Fibroblast of lung (primary cell): ENCODE data around the gene RIPOR2. TPM values are rescaled to one million over a fixed set of nuclear protein-coding genes. Genes with fewer than 3 reads are reported as not detected.
A peak's percentile ranks its signal among the peaks of the same experiment; 100 is the strongest.

Experiments used
- DNase-seq, 2 donors: peaks; one replicate each; pipeline versions ENCODE4 v3.0.0 to v3.0.0-alpha.2; 2010; ENCODE audit warnings: low read depth in 2 of 2
- H2AFZ ChIP-seq: 2 replicates; pipeline ENCODE4 v1.5.1; 2012; ENCODE audit warnings: low read length, control low read depth, inconsistent platforms
- H3K27ac ChIP-seq: 2 replicates; pipeline ENCODE4 v1.5.1; 2011; ENCODE audit warnings: low read length, control low read depth; ENCODE audit not compliant: insufficient read depth
- H3K27me3 ChIP-seq: 2 replicates; pipeline ENCODE4 v1.5.1; 2011; ENCODE audit warnings: mild to moderate bottlenecking, low read length; ENCODE audit not compliant: control insufficient read depth, insufficient read depth
- H3K36me3 ChIP-seq: 2 replicates; pipeline ENCODE4 v1.5.1; 2011; ENCODE audit warnings: low read length; ENCODE audit not compliant: control insufficient read depth, insufficient read depth
- H3K4me1 ChIP-seq: 2 replicates; pipeline ENCODE4 v1.5.1; 2011; ENCODE audit warnings: low read length; ENCODE audit not compliant: control insufficient read depth, insufficient read depth; ENCODE audit errors: extremely low read depth
- H3K4me2 ChIP-seq: 2 replicates; pipeline ENCODE4 v1.5.1; 2011; ENCODE audit warnings: low read length, control low read depth; ENCODE audit not compliant: insufficient read depth; ENCODE audit errors: extremely low read depth
- H3K4me3 ChIP-seq, 4 experiments: fragments of 200-600 bp in 1 of 4; sonication (generic) in 1 of 4; replicated peaks in 1 of 4; 2 replicates each; pipeline ENCODE4 v1.5.1; 2011 to 2016; ENCODE audit warnings: low read length in 4 of 4, low read depth in 3 of 4, mild to moderate bottlenecking in 3 of 4, control low read depth in 2 of 4, inconsistent platforms in 1 of 4, mixed read lengths in 1 of 4; ENCODE audit not compliant: insufficient read depth in 1 of 4; ENCODE audit errors: control extremely low read depth in 1 of 4
- H3K79me2 ChIP-seq: 2 replicates; pipeline ENCODE4 v1.5.1; 2012; ENCODE audit warnings: mild to moderate bottlenecking, low read length, inconsistent platforms; ENCODE audit not compliant: control insufficient read depth, insufficient read depth
- H3K9ac ChIP-seq: 2 replicates; pipeline ENCODE4 v1.5.1; 2011; ENCODE audit warnings: mild to moderate bottlenecking, low read length, control low read depth; ENCODE audit not compliant: insufficient read depth
- H3K9me3 ChIP-seq: 2 replicates; pipeline ENCODE4 v1.5.1; 2012; ENCODE audit warnings: low read depth, low read length; ENCODE audit not compliant: control insufficient read depth, insufficient read depth
- H4K20me1 ChIP-seq: 2 replicates; pipeline ENCODE4 v1.5.1; 2011; ENCODE audit warnings: low read length; ENCODE audit not compliant: control insufficient read depth, insufficient read depth; ENCODE audit errors: extremely low read depth
- EZH2 ChIP-seq: IDR thresholded peaks from 2 replicates; pipeline ENCODE4 v1.5.1; 2012; ENCODE audit warnings: low read length, control low read depth, mild to moderate bottlenecking; ENCODE audit errors: missing control alignments
- polyA plus RNA-seq, 2 donors: library from polyadenylated mRNA; depleted of rRNA in 1 of 2; stranded (reverse) in 1 of 2; unstranded in 1 of 2; fragments of >200 nt; gene quantifications; 2 replicates each; pipeline ENCODE4 v1.2.1, GENCODE V29; 2011 to 2012; ENCODE audit warnings: missing spikeins in 1 of 2
- total RNA-seq: library from RNA; depleted of rRNA; stranded (reverse); fragments of >200 nt; gene quantifications from 2 replicates; pipeline ENCODE4 v1.2.1, GENCODE V29; 2014
- TF ChIP-seq, protein P1 (sequence below), 2 donors: IDR thresholded peaks in 1 of 2; conservative IDR thresholded peaks in 1 of 2; 1 replicate in 1 of 2; 2 replicates in 1 of 2; pipeline ENCODE4 v1.5.1; 2011 to 2012; ENCODE audit warnings: low read length in 2 of 2, control low read depth in 1 of 2, inconsistent platforms in 1 of 2, low read depth in 1 of 2, mild to moderate bottlenecking in 1 of 2

The RIPOR2 gene
- total and polyA plus RNA-seq, 2 donors (not counting 1 experiment from before 2014, with no cell fraction given), result 3.5 to 3.6 TPM

DNA sequence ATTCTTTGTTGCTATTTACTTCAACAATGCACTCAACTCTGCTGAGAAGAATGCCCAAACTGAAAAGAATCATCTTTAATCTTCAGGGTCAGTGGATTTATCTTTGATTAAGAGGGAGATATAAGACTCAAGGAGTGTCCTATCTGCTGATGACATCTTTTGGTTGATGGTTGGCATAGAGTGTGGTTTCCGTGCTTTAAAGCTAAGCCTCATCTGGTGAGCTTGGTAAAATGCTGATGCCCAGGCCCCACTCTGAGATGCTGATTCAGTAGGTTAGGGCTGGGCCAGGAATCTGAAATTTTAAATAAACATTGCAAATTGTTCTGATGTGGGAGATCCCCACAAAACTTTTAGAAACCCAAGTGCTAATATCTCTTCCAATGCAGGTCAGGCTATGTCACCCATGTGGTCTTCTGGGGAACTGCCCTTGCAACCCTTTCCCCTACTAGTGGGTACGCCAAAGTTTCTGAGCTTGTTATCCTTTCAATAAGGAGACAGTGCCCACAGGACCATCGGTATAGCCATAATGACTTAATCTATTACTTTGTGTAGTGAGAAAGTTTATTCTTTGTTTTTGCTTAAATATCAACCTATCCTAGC lies 68.6 kb downstream of the RIPOR2 start:
- no peaks in the 10 kb centered on the region for H3K4me1 ChIP-seq
- no peaks in the 10 kb centered on the region for H3K79me2 ChIP-seq
- no peak overlapping the region for H3K9ac ChIP-seq
- no peak for DNase-seq
- no peaks in the 10 kb centered on the region for H3K27me3 ChIP-seq
- no peaks in the 10 kb centered on the region for H3K9me3 ChIP-seq
- H3K36me3 ChIP-seq, result no peaks in the 10 kb centered on the region
- H3K27ac ChIP-seq, result no peak overlapping the region
- no peak overlapping the region for H3K4me2 ChIP-seq
- TF ChIP-seq EZH2, result no peak
- TF ChIP-seq, protein P1, sequence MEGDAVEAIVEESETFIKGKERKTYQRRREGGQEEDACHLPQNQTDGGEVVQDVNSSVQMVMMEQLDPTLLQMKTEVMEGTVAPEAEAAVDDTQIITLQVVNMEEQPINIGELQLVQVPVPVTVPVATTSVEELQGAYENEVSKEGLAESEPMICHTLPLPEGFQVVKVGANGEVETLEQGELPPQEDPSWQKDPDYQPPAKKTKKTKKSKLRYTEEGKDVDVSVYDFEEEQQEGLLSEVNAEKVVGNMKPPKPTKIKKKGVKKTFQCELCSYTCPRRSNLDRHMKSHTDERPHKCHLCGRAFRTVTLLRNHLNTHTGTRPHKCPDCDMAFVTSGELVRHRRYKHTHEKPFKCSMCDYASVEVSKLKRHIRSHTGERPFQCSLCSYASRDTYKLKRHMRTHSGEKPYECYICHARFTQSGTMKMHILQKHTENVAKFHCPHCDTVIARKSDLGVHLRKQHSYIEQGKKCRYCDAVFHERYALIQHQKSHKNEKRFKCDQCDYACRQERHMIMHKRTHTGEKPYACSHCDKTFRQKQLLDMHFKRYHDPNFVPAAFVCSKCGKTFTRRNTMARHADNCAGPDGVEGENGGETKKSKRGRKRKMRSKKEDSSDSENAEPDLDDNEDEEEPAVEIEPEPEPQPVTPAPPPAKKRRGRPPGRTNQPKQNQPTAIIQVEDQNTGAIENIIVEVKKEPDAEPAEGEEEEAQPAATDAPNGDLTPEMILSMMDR (conservative IDR thresholded peaks at IDR 0.05 in 1 of 2, IDR thresholded peaks at IDR 0.05 in 1 of 2; ENCODE audit: low read depth in 1 of 2, low read length in 2 of 2), result no peak
- H2AFZ ChIP-seq, result no peak overlapping the region
- no peaks in the 10 kb centered on the region for H4K20me1 ChIP-seq
- H3K4me3 ChIP-seq, result no peak overlapping the region

DNA sequence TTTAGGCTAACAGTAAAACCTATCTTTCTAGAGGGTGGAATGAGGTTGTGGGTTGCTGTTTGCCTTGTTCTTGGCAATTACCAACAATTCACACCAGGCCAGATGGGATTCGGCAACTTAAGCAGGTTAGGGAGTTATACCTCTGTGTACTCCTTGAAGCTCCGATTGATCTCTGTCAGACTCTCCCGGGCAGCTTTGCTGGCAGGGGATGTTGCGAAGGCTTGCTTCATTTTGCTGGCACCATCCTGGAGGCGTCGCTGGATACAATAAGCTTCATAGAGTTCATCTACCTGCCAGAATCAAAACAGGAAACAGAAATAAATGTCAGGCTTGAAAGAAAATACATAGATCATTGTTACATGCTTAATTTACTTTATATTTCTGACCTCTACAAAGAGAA lies 70.6 kb downstream of the RIPOR2 start:
- H4K20me1 ChIP-seq, result no peaks in the 10 kb centered on the region
- no peak overlapping the region for H2AFZ ChIP-seq
- no peaks in the 10 kb centered on the region for H3K27me3 ChIP-seq
- H3K4me3 ChIP-seq, result no peak overlapping the region
- DNase-seq, result no peak
- no peak overlapping the region for H3K4me2 ChIP-seq
- TF ChIP-seq, protein P1 (conservative IDR thresholded peaks at IDR 0.05 in 1 of 2, IDR thresholded peaks at IDR 0.05 in 1 of 2; ENCODE audit: low read depth in 1 of 2, low read length in 2 of 2), result no peak
- H3K9ac ChIP-seq, result no peak overlapping the region
- no peak overlapping the region for H3K27ac ChIP-seq
- no peaks in the 10 kb centered on the region for H3K79me2 ChIP-seq
- H3K9me3 ChIP-seq, result no peaks in the 10 kb centered on the region
- H3K36me3 ChIP-seq, result no peaks in the 10 kb centered on the region
- no peaks in the 10 kb centered on the region for H3K4me1 ChIP-seq

DNA sequence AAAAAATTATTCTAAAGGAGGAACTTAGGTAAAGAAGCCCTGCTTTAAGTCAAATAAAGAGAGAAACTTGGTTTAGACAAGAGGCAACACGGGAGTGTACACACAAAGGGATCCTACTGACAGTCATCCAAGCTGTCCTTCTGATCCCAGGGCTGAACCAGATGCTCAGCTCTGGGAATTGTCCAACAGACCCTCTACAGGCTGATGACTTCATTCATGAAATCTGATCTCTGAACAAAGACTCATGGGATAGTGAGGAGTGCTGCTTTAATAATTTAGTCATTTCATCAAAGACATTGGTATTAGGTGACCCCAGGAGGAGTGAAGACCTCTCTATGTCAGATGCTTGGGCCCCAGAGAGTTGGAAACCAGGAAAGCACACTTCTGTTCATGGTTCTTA lies 71.4 kb downstream of the RIPOR2 start:
- Histone ChIP-seq H3K4me2 (no peak overlapping the region), H2AFZ (no peak overlapping the region), H3K9ac (no peak overlapping the region), H3K9me3 (no peaks in the 10 kb centered on the region), H3K4me3 (no peak overlapping the region), H3K27ac (no peak overlapping the region), H3K27me3 (no peaks in the 10 kb centered on the region), H3K4me1 (no peaks in the 10 kb centered on the region), H3K79me2 (no peaks in the 10 kb centered on the region), H4K20me1 (no peaks in the 10 kb centered on the region), H3K36me3 (peaks cover 1% of the 10 kb centered on the region)
- peak; percentile 50 to 56 for DNase-seq
- no peak for TF ChIP-seq EZH2
- TF ChIP-seq, protein P1 (conservative IDR thresholded peaks at IDR 0.05 in 1 of 2, IDR thresholded peaks at IDR 0.05 in 1 of 2; ENCODE audit: low read depth in 1 of 2, low read length in 2 of 2), result no peak
